ENCODE measurements around the gene SLC6A8. TPM values are rescaled to one million over a fixed set of nuclear protein-coding genes. Genes with fewer than 3 reads are reported as not detected.
A peak's percentile ranks its signal among the peaks of the same experiment; 100 is the strongest.

SLC6A8 gene
- total RNA-seq, 4 donors from 2014 or later, result 19.5 to 36.2 (median 25.4) TPM

GRCh38 chrX:153668423-153669173, 19.1 kb upstream of the SLC6A8 start:
- Histone ChIP-seq H3K27me3 (peaks cover 0 to 22% (median 0%) of the 10 kb centered on the region in 4 donors), H3K36me3 (no peaks in the 10 kb centered on the region), H3K27ac (peak overlapping the region in 1 of 4 donors; percentile 5), H3K9me3 (no peaks in the 10 kb centered on the region), H3K4me1 (peaks cover 0 to 17% (median 0%) of the 10 kb centered on the region in 3 donors), H3K4me3 (no peak overlapping the region)
- DNase-seq, result no peak
- WGBS, 2 donors, result 75% methylated on average over 5 of the region's 11 CpGs; no CpG with 5 or more reads in 1 of the 2 donors
- TF ChIP-seq POLR2A (IDR thresholded peaks at IDR 0.05), result no peak
- no peak for TF ChIP-seq CTCF (IDR thresholded peaks at IDR 0.05)
- intact Hi-C loops (cut with DNase I), result no loop called here

GRCh38 chrX:153669174-153669890, 18.4 kb upstream of the SLC6A8 start:
- no peak for DNase-seq
- TF ChIP-seq CTCF (IDR thresholded peaks at IDR 0.05), result peak; percentile 58 to 69 (median 61)
- TF ChIP-seq POLR2A (IDR thresholded peaks at IDR 0.05), result no peak
- Histone ChIP-seq H3K9me3 (no peaks in the 10 kb centered on the region), H3K4me1 (peaks cover 0 to 17% (median 0%) of the 10 kb centered on the region in 3 donors), H3K4me3 (no peak overlapping the region), H3K27me3 (peaks cover 0 to 27% (median 0%) of the 10 kb centered on the region in 4 donors), H3K36me3 (no peaks in the 10 kb centered on the region), H3K27ac (no peak overlapping the region)
- intact Hi-C loops (cut with DNase I), result no loop called here
- WGBS, 2 donors, result 72 to 83% methylated on average over 1 to 2 of the region's 17 CpGs

- DNase-seq, result no peak
- TF ChIP-seq POLR2A (IDR thresholded peaks at IDR 0.05), result no peak
- TF ChIP-seq CTCF (IDR thresholded peaks at IDR 0.05), result no peak
- intact Hi-C loops (cut with DNase I), result no loop called here
- H3K4me3 ChIP-seq, result no peak overlapping the region
- no peaks in the 10 kb centered on the region for H3K9me3 ChIP-seq
- 58% methylated on average over 6 of the region's 23 CpGs; no CpG with 5 or more reads in 1 of the 2 donors for WGBS, 2 donors
- peaks cover 0 to 33% (median 0%) of the 10 kb centered on the region in 4 donors for H3K27me3 ChIP-seq
- peaks cover 0 to 17% (median 0%) of the 10 kb centered on the region in 3 donors for H3K4me1 ChIP-seq
- no peak overlapping the region for H3K27ac ChIP-seq
- no peaks in the 10 kb centered on the region for H3K36me3 ChIP-seq
These were observed 17.6 kb upstream of the SLC6A8 start for GRCh38 chrX:153669901-153670731.

- no peak for TF ChIP-seq CTCF (IDR thresholded peaks at IDR 0.05)
- TF ChIP-seq POLR2A (IDR thresholded peaks at IDR 0.05), result no peak
- Histone ChIP-seq H3K36me3 (no peaks in the 10 kb centered on the region), H3K4me1 (peaks cover 0 to 17% (median 0%) of the 10 kb centered on the region in 3 donors), H3K27me3 (peaks cover 0 to 33% (median 0%) of the 10 kb centered on the region in 4 donors), H3K4me3 (no peak overlapping the region), H3K9me3 (no peaks in the 10 kb centered on the region), H3K27ac (no peak overlapping the region)
- no peak for DNase-seq
- intact Hi-C loops (cut with DNase I), result no loop called here
- 60 to 100% methylated on average over 1 of the region's 23 CpGs for WGBS, 2 donors
These were observed 16.8 kb upstream of the SLC6A8 start for GRCh38 chrX:153670748-153671588.
